SK-N-MC (cell line): Measurements from ENCODE around the gene STARD10.

Experiments used
- EZH2 ChIP-seq: fragments of 200-600 bp; sonication (generic); IDR thresholded peaks from one replicate; pipeline ENCODE4 v1.6.1; 2017; ENCODE audit warnings: antibody characterized with exemption
- POLR2AphosphoS5 ChIP-seq: IDR thresholded peaks from 2 replicates; pipeline ENCODE4 v1.6.1; 2012; ENCODE audit warnings: mild to moderate bottlenecking, low read depth, low read length, borderline replicate concordance

GRCh38 chr11:72820439-72821139 is 26.7 kb upstream of the STARD10 start:
- TF ChIP-seq POLR2AphosphoS5 (no peak), EZH2 (no peak)
